ENCODE data around the gene FIGNL1.
"Not testable (repeated sequence)": the region's sequence is repeated elsewhere in the genome, so short reads cannot be mapped to it uniquely, and the experiment has no call there.

Gene FIGNL1

GRCh38 chr7:50463035-50463434 lies 12.9 kb upstream of the FIGNL1 start:
- H3K27me3 ChIP-seq (replicated peaks in 2 of 5; ENCODE audit: control insufficient read depth in 4 of 5, insufficient read depth in 5 of 5, low read length in 4 of 5), result no peaks in the 10 kb centered on the region
- WGBS (ENCODE audit: insufficient coverage), result over 99% methylated on average over 13 of the region's 13 CpGs
- H3K27ac ChIP-seq (ENCODE audit: insufficient read depth in 1 of 2, low read depth in 1 of 2, low read length in 2 of 2, poor library complexity in 1 of 2, severe bottlenecking in 2 of 2), result no peak overlapping the region
- CTCF ChIA-PET, result interaction anchor here (1.3 to 2.5 kb wide), 2 partner anchors 9 to 11 kb away, joined by 5 to 8 read pairs; no protein-coding TSS in a partner anchor
- H3K4me1 ChIP-seq (ENCODE audit: control extremely low read depth in 1 of 4, control insufficient read depth in 4 of 4, insufficient read depth in 4 of 4, low read length in 3 of 4), result peaks cover 0 to 6% (median 5%) of the 10 kb centered on the region in 4 experiments
- no peaks in the 10 kb centered on the region for H3K9me3 ChIP-seq (ENCODE audit: control extremely low read depth in 1 of 5, control insufficient read depth in 4 of 5, insufficient read depth in 2 of 5, low read depth in 1 of 5, low read length in 4 of 5)
- no peak overlapping the region for H3K4me3 ChIP-seq (ENCODE audit: control insufficient read depth in 1 of 7, extremely low read depth in 1 of 7, insufficient read depth in 4 of 7, low read depth in 2 of 7, low read length in 6 of 7)
- DNase-seq, result no peak
- H3K36me3 ChIP-seq (ENCODE audit: control insufficient read depth in 4 of 4, insufficient read depth in 4 of 4, low read length in 3 of 4), result no peaks in the 10 kb centered on the region
- POLR2A ChIA-PET, result no interaction called here

GRCh38 chr7:50462361-50462760 lies 12.2 kb upstream of the FIGNL1 start:
- peaks cover 0 to under 1% (median 0%) of the 10 kb centered on the region in 4 experiments for H3K4me1 ChIP-seq (ENCODE audit: control extremely low read depth in 1 of 4, control insufficient read depth in 4 of 4, insufficient read depth in 4 of 4, low read length in 3 of 4)
- no peaks in the 10 kb centered on the region for H3K36me3 ChIP-seq (ENCODE audit: control insufficient read depth in 4 of 4, insufficient read depth in 4 of 4, low read length in 3 of 4)
- DNase-seq, result no peak
- H3K9me3 ChIP-seq (ENCODE audit: control extremely low read depth in 1 of 5, control insufficient read depth in 4 of 5, insufficient read depth in 2 of 5, low read depth in 1 of 5, low read length in 4 of 5), result no peaks in the 10 kb centered on the region
- no peaks in the 10 kb centered on the region for H3K27me3 ChIP-seq (replicated peaks in 2 of 5; ENCODE audit: control insufficient read depth in 4 of 5, insufficient read depth in 5 of 5, low read length in 4 of 5)
- H3K4me3 ChIP-seq (ENCODE audit: control insufficient read depth in 1 of 7, extremely low read depth in 1 of 7, insufficient read depth in 4 of 7, low read depth in 2 of 7, low read length in 6 of 7), result no peak overlapping the region
- POLR2A ChIA-PET, result interaction anchor here (0.7 to 0.8 kb wide), 2 partner anchors 16 to 170 kb away, joined by 4 to 5 read pairs; no protein-coding TSS in a partner anchor
- H3K27ac ChIP-seq (ENCODE audit: insufficient read depth in 1 of 2, low read depth in 1 of 2, low read length in 2 of 2, poor library complexity in 1 of 2, severe bottlenecking in 2 of 2), result no peak overlapping the region
- CTCF ChIA-PET, result interaction anchor here (2.5 kb wide), 1 partner anchor 12 kb away, joined by 8 read pairs; no protein-coding TSS in a partner anchor
- no CpG with 5 or more reads among the region's 4 CpGs for WGBS (ENCODE audit: insufficient coverage)

GRCh38 chr7:50461695-50462094 lies 11.5 kb upstream of the FIGNL1 start:
- Histone ChIP-seq H3K36me3 (ENCODE audit: control insufficient read depth in 4 of 4, insufficient read depth in 4 of 4, low read length in 3 of 4) (no peaks in the 10 kb centered on the region), H3K4me1 (ENCODE audit: control extremely low read depth in 1 of 4, control insufficient read depth in 4 of 4, insufficient read depth in 4 of 4, low read length in 3 of 4) (peaks cover 0 to 7% (median 5%) of the 10 kb centered on the region in 4 experiments), H3K27ac (ENCODE audit: insufficient read depth in 1 of 2, low read depth in 1 of 2, low read length in 2 of 2, poor library complexity in 1 of 2, severe bottlenecking in 2 of 2) (no peak overlapping the region), H3K27me3 (replicated peaks in 2 of 5; ENCODE audit: control insufficient read depth in 4 of 5, insufficient read depth in 5 of 5, low read length in 4 of 5) (no peaks in the 10 kb centered on the region), H3K4me3 (ENCODE audit: control insufficient read depth in 1 of 7, extremely low read depth in 1 of 7, insufficient read depth in 4 of 7, low read depth in 2 of 7, low read length in 6 of 7) (no peak overlapping the region), H3K9me3 (ENCODE audit: control extremely low read depth in 1 of 5, control insufficient read depth in 4 of 5, insufficient read depth in 2 of 5, low read depth in 1 of 5, low read length in 4 of 5) (no peaks in the 10 kb centered on the region)
- DNase-seq, result no peak
- ChIA-PET POLR2A (no interaction called here), CTCF (interaction anchor here (2.5 kb wide), 1 partner anchor 13 kb away, joined by 8 read pairs; no protein-coding TSS in a partner anchor)
- no CpG with 5 or more reads among the region's 1 CpG for WGBS (ENCODE audit: insufficient coverage)

GRCh38 chr7:50459183-50459582 lies 9.0 kb upstream of the FIGNL1 start:
- H3K27ac ChIP-seq (ENCODE audit: insufficient read depth in 1 of 2, low read depth in 1 of 2, low read length in 2 of 2, poor library complexity in 1 of 2, severe bottlenecking in 2 of 2); H3K36me3 ChIP-seq (ENCODE audit: control insufficient read depth in 4 of 4, insufficient read depth in 4 of 4, low read length in 3 of 4); H3K4me3 ChIP-seq (ENCODE audit: control insufficient read depth in 1 of 7, extremely low read depth in 1 of 7, insufficient read depth in 4 of 7, low read depth in 2 of 7, low read length in 6 of 7); CTCF ChIA-PET; H3K9me3 ChIP-seq (ENCODE audit: control extremely low read depth in 1 of 5, control insufficient read depth in 4 of 5, insufficient read depth in 2 of 5, low read depth in 1 of 5, low read length in 4 of 5); H3K27me3 ChIP-seq (replicated peaks in 2 of 5; ENCODE audit: control insufficient read depth in 4 of 5, insufficient read depth in 5 of 5, low read length in 4 of 5); POLR2A ChIA-PET; DNase-seq: not testable (repeated sequence)
- peaks cover 0 to 20% (median 14%) of the 10 kb centered on the region in 4 experiments for H3K4me1 ChIP-seq (ENCODE audit: control extremely low read depth in 1 of 4, control insufficient read depth in 4 of 4, insufficient read depth in 4 of 4, low read length in 3 of 4)
- WGBS (ENCODE audit: insufficient coverage), result 100% methylated on average over 1 of the region's 27 CpGs

- DNase-seq; POLR2A ChIA-PET; H3K36me3 ChIP-seq (ENCODE audit: control insufficient read depth in 4 of 4, insufficient read depth in 4 of 4, low read length in 3 of 4); H3K27me3 ChIP-seq (replicated peaks in 2 of 5; ENCODE audit: control insufficient read depth in 4 of 5, insufficient read depth in 5 of 5, low read length in 4 of 5); H3K4me3 ChIP-seq (ENCODE audit: control insufficient read depth in 1 of 7, extremely low read depth in 1 of 7, insufficient read depth in 4 of 7, low read depth in 2 of 7, low read length in 6 of 7); CTCF ChIA-PET; H3K9me3 ChIP-seq (ENCODE audit: control extremely low read depth in 1 of 5, control insufficient read depth in 4 of 5, insufficient read depth in 2 of 5, low read depth in 1 of 5, low read length in 4 of 5); H3K27ac ChIP-seq (ENCODE audit: insufficient read depth in 1 of 2, low read depth in 1 of 2, low read length in 2 of 2, poor library complexity in 1 of 2, severe bottlenecking in 2 of 2): not testable (repeated sequence)
- WGBS (ENCODE audit: insufficient coverage), result no CpG with 5 or more reads among the region's 4 CpGs
- H3K4me1 ChIP-seq (ENCODE audit: control extremely low read depth in 1 of 4, control insufficient read depth in 4 of 4, insufficient read depth in 4 of 4, low read length in 3 of 4), result peaks cover 0 to 20% (median 14%) of the 10 kb centered on the region in 4 experiments
Measured at GRCh38 chr7:50458651-50459050, 8.5 kb upstream of the FIGNL1 start.

GRCh38 chr7:50456371-50457123 lies 6.4 kb upstream of the FIGNL1 start:
- ChIA-PET POLR2A (no interaction called here), CTCF (interaction anchor here (1.2 kb wide), 1 partner anchor 30 kb away, joined by 3 read pairs; no protein-coding TSS in a partner anchor)
- DNase-seq, result no peak
- Histone ChIP-seq H3K27ac (ENCODE audit: insufficient read depth in 1 of 2, low read depth in 1 of 2, low read length in 2 of 2, poor library complexity in 1 of 2, severe bottlenecking in 2 of 2) (no peak overlapping the region), H3K9me3 (ENCODE audit: control extremely low read depth in 1 of 5, control insufficient read depth in 4 of 5, insufficient read depth in 2 of 5, low read depth in 1 of 5, low read length in 4 of 5) (no peaks in the 10 kb centered on the region), H3K27me3 (replicated peaks in 2 of 5; ENCODE audit: control insufficient read depth in 4 of 5, insufficient read depth in 5 of 5, low read length in 4 of 5) (no peaks in the 10 kb centered on the region), H3K4me3 (ENCODE audit: control insufficient read depth in 1 of 7, extremely low read depth in 1 of 7, insufficient read depth in 4 of 7, low read depth in 2 of 7, low read length in 6 of 7) (peak overlapping the region in 2 of 7 experiments; percentile 21 to 25), H3K36me3 (ENCODE audit: control insufficient read depth in 4 of 4, insufficient read depth in 4 of 4, low read length in 3 of 4) (no peaks in the 10 kb centered on the region), H3K4me1 (ENCODE audit: control extremely low read depth in 1 of 4, control insufficient read depth in 4 of 4, insufficient read depth in 4 of 4, low read length in 3 of 4) (peaks cover 0 to 20% (median 14%) of the 10 kb centered on the region in 4 experiments)
- no CpG with 5 or more reads among the region's 3 CpGs for WGBS (ENCODE audit: insufficient coverage)

- peaks cover 0 to 27% (median 18%) of the 10 kb centered on the region in 4 experiments for H3K4me1 ChIP-seq (ENCODE audit: control extremely low read depth in 1 of 4, control insufficient read depth in 4 of 4, insufficient read depth in 4 of 4, low read length in 3 of 4)
- H3K27me3 ChIP-seq (replicated peaks in 2 of 5; ENCODE audit: control insufficient read depth in 4 of 5, insufficient read depth in 5 of 5, low read length in 4 of 5), result no peaks in the 10 kb centered on the region
- no peak overlapping the region for H3K27ac ChIP-seq (ENCODE audit: insufficient read depth in 1 of 2, low read depth in 1 of 2, low read length in 2 of 2, poor library complexity in 1 of 2, severe bottlenecking in 2 of 2)
- CTCF ChIA-PET, result interaction anchor here (1.6 kb wide), 1 partner anchor 224 kb away, joined by 3 read pairs; no protein-coding TSS in a partner anchor
- H3K36me3 ChIP-seq (ENCODE audit: control insufficient read depth in 4 of 4, insufficient read depth in 4 of 4, low read length in 3 of 4), result no peaks in the 10 kb centered on the region
- POLR2A ChIA-PET, result no interaction called here
- DNase-seq, result peak in 2 of 3 donors; percentile 59 to 71
- no peaks in the 10 kb centered on the region for H3K9me3 ChIP-seq (ENCODE audit: control extremely low read depth in 1 of 5, control insufficient read depth in 4 of 5, insufficient read depth in 2 of 5, low read depth in 1 of 5, low read length in 4 of 5)
- H3K4me3 ChIP-seq (ENCODE audit: control insufficient read depth in 1 of 7, extremely low read depth in 1 of 7, insufficient read depth in 4 of 7, low read depth in 2 of 7, low read length in 6 of 7), result no peak overlapping the region
Measured at GRCh38 chr7:50455658-50456057, 5.5 kb upstream of the FIGNL1 start.

Data from common myeloid progenitor, CD34-positive (primary cell).